Trophoblast cell (in vitro differentiated cells and primary cell): Measurements from ENCODE around the gene LRRC8D.

Experiments
- DNase-seq, 2 donors: peaks; one replicate each; pipeline ENCODE4 v3.0.0-alpha.2; 2016
- H2AFZ ChIP-seq: 2 replicates; pipeline ENCODE4 v1.6.1; 2013; ENCODE audit warnings: low read length, moderate library complexity, mild to moderate bottlenecking; ENCODE audit not compliant: insufficient read depth, poor library complexity
- H2AK5ac ChIP-seq: 2 replicates; pipeline ENCODE4 v1.6.1; 2013; ENCODE audit warnings: mild to moderate bottlenecking, low read length
- H2BK120ac ChIP-seq: 2 replicates; pipeline ENCODE4 v1.6.1; 2013; ENCODE audit warnings: low read length, mild to moderate bottlenecking, moderate library complexity; ENCODE audit not compliant: insufficient read depth, poor library complexity
- H2BK12ac ChIP-seq: 2 replicates; pipeline ENCODE4 v1.6.1; 2013; ENCODE audit warnings: mild to moderate bottlenecking, low read length, moderate library complexity
- H2BK5ac ChIP-seq: 2 replicates; pipeline ENCODE4 v1.6.1; 2013; ENCODE audit warnings: low read length, low read depth, moderate library complexity, mild to moderate bottlenecking; ENCODE audit not compliant: poor library complexity
- H3K14ac ChIP-seq: 2 replicates; pipeline ENCODE4 v1.6.1; 2013; ENCODE audit warnings: mild to moderate bottlenecking, low read length
- H3K18ac ChIP-seq: 2 replicates; pipeline ENCODE4 v1.6.1; 2013; ENCODE audit warnings: mild to moderate bottlenecking, low read length
- H3K23ac ChIP-seq: 2 replicates; pipeline ENCODE4 v1.6.1; 2013; ENCODE audit warnings: low read length
- H3K27ac ChIP-seq: 2 replicates; pipeline ENCODE4 v1.5.1; 2013; ENCODE audit warnings: low read depth, mild to moderate bottlenecking, inconsistent platforms, low read length, moderate library complexity
- H3K27me3 ChIP-seq: 2 replicates; pipeline ENCODE4 v1.6.1; 2013; ENCODE audit warnings: inconsistent platforms, mild to moderate bottlenecking, low read length, moderate library complexity; ENCODE audit not compliant: insufficient read depth
- H3K36me3 ChIP-seq, 2 experiments: 1 replicate in 1 of 2; 2 replicates in 1 of 2; pipeline ENCODE4 v1.6.1; 2013; ENCODE audit warnings: low read length in 2 of 2, mild to moderate bottlenecking in 2 of 2, moderate library complexity in 1 of 2; ENCODE audit not compliant: insufficient read depth in 2 of 2, control insufficient read depth in 1 of 2
- H3K4ac ChIP-seq: 2 replicates; pipeline ENCODE4 v1.6.1; 2013; ENCODE audit warnings: low read depth, mild to moderate bottlenecking, low read length, moderate library complexity
- H3K4me1 ChIP-seq, 2 experiments: 1 replicate in 1 of 2; 2 replicates in 1 of 2; pipeline ENCODE4 v1.6.1; 2013; ENCODE audit warnings: low read length in 2 of 2, mild to moderate bottlenecking in 2 of 2, moderate library complexity in 1 of 2; ENCODE audit not compliant: insufficient read depth in 2 of 2, control insufficient read depth in 1 of 2
- H3K4me2 ChIP-seq: 2 replicates; pipeline ENCODE4 v1.6.1; 2013; ENCODE audit warnings: inconsistent platforms, mild to moderate bottlenecking, low read length, moderate library complexity
- H3K4me3 ChIP-seq: 2 replicates; pipeline ENCODE4 v1.5.1; 2013; ENCODE audit warnings: mild to moderate bottlenecking, low read depth, low read length, inconsistent platforms
- H3K79me1 ChIP-seq: one replicate; pipeline ENCODE4 v1.6.1; 2013; ENCODE audit warnings: low read length
- H3K79me2 ChIP-seq: 2 replicates; pipeline ENCODE4 v1.6.1; 2013; ENCODE audit warnings: low read length, mild to moderate bottlenecking; ENCODE audit not compliant: control insufficient read depth, insufficient read depth, poor library complexity
- H3K9ac ChIP-seq: 2 replicates; pipeline ENCODE4 v1.6.1; 2013; ENCODE audit warnings: mild to moderate bottlenecking, low read length
- H3K9me3 ChIP-seq: 2 replicates; pipeline ENCODE4 v1.6.1; 2013; ENCODE audit warnings: low read depth, mild to moderate bottlenecking, control low read depth, inconsistent platforms, low read length; ENCODE audit not compliant: insufficient read depth
- H4K12ac ChIP-seq: 2 replicates; pipeline ENCODE4 v1.6.1; 2013; ENCODE audit warnings: low read depth, mild to moderate bottlenecking, low read length, moderate library complexity
- H4K8ac ChIP-seq: 2 replicates; pipeline ENCODE4 v1.6.1; 2013; ENCODE audit warnings: low read depth, mild to moderate bottlenecking, low read length, moderate library complexity
- H4K91ac ChIP-seq: one replicate; pipeline ENCODE4 v1.6.1; 2013; ENCODE audit warnings: low read depth, mild to moderate bottlenecking, low read length, moderate library complexity
- WGBS: extraction: QIAGEN DNeasy Blood & Tissue Kit; methylation state at CpG from one replicate; pipeline ENCODE4 v1.1.7; 2013; ENCODE audit warnings: missing lambda C conversion rate; ENCODE audit not compliant: insufficient read length, insufficient coverage; ENCODE audit errors: extremely low coverage; 5-methylcytosine and 5-hydroxymethylcytosine counted together

The LRRC8D gene

GRCh38 chr1:89935235-89935634, 114.4 kb downstream of the LRRC8D start:
- DNase-seq: no peak
- Histone ChIP-seq H3K27ac (no peak overlapping the region), H4K8ac (no peak overlapping the region), H3K9ac (no peak overlapping the region), H3K27me3 (no peaks in the 10 kb centered on the region), H3K36me3 (peaks cover 2 to 9% of the 10 kb centered on the region in 2 experiments), H3K23ac (no peak overlapping the region), H4K12ac (no peak overlapping the region), H2AK5ac (no peak overlapping the region), H3K4me3 (no peak overlapping the region), H3K14ac (no peak overlapping the region), H2AFZ (no peak overlapping the region), H3K4me1 (peaks cover 3 to 5% of the 10 kb centered on the region in 2 experiments), H3K4me2 (no peak overlapping the region), H2BK5ac (no peak overlapping the region), H4K91ac (no peak overlapping the region), H3K18ac (no peak overlapping the region), H3K4ac (no peak overlapping the region), H3K9me3 (no peaks in the 10 kb centered on the region), H3K79me1 (no peaks in the 10 kb centered on the region), H2BK120ac (no peak overlapping the region), H3K79me2 (no peaks in the 10 kb centered on the region), H2BK12ac (no peak overlapping the region)
- no CpG with 5 or more reads among the region's 4 CpGs for WGBS

GRCh38 chr1:89936694-89937093, 115.9 kb downstream of the LRRC8D start:
- Histone ChIP-seq H2BK5ac (no peak overlapping the region), H3K79me1 (no peaks in the 10 kb centered on the region), H3K27me3 (no peaks in the 10 kb centered on the region), H3K36me3 (peaks cover 2 to 9% of the 10 kb centered on the region in 2 experiments), H3K27ac (no peak overlapping the region), H3K14ac (no peak overlapping the region), H3K18ac (no peak overlapping the region), H3K4ac (no peak overlapping the region), H3K4me2 (no peak overlapping the region), H2AFZ (no peak overlapping the region), H3K4me1 (peaks cover 5% of the 10 kb centered on the region in 2 experiments), H4K91ac (no peak overlapping the region), H2AK5ac (no peak overlapping the region), H3K9ac (no peak overlapping the region), H3K79me2 (no peaks in the 10 kb centered on the region), H2BK12ac (no peak overlapping the region), H3K4me3 (no peak overlapping the region), H3K9me3 (no peaks in the 10 kb centered on the region), H4K12ac (no peak overlapping the region), H4K8ac (no peak overlapping the region), H3K23ac (no peak overlapping the region), H2BK120ac (no peak overlapping the region)
- no peak for DNase-seq
- no CpG with 5 or more reads among the region's 1 CpG for WGBS

GRCh38 chr1:89938171-89939055, 117.6 kb downstream of the LRRC8D start:
- no peak overlapping the region for H4K8ac ChIP-seq
- no peak overlapping the region for H2AFZ ChIP-seq
- no peak overlapping the region for H3K9ac ChIP-seq
- H3K18ac ChIP-seq: no peak overlapping the region
- no peak overlapping the region for H4K91ac ChIP-seq
- no peak overlapping the region for H3K4me3 ChIP-seq
- no peak overlapping the region for H4K12ac ChIP-seq
- H3K79me1 ChIP-seq: peaks cover 3% of the 10 kb centered on the region
- peaks cover 10 to 12% of the 10 kb centered on the region in 2 experiments for H3K4me1 ChIP-seq
- no peak overlapping the region for H3K4ac ChIP-seq
- no peak overlapping the region for H2BK5ac ChIP-seq
- H3K79me2 ChIP-seq: no peaks in the 10 kb centered on the region
- H3K23ac ChIP-seq: no peak overlapping the region
- no peak overlapping the region for H3K4me2 ChIP-seq
- DNase-seq: peak in 1 of 2 donors; percentile 33
- WGBS: no CpG with 5 or more reads among the region's 7 CpGs
- H2AK5ac ChIP-seq: no peak overlapping the region
- H2BK120ac ChIP-seq: no peak overlapping the region
- no peaks in the 10 kb centered on the region for H3K9me3 ChIP-seq
- no peak overlapping the region for H3K27ac ChIP-seq
- H2BK12ac ChIP-seq: no peak overlapping the region
- H3K14ac ChIP-seq: no peak overlapping the region
- H3K27me3 ChIP-seq: no peaks in the 10 kb centered on the region
- peaks cover 0 to 5% of the 10 kb centered on the region in 2 experiments for H3K36me3 ChIP-seq

GRCh38 chr1:89939059-89939570, 118.3 kb downstream of the LRRC8D start:
- no peak overlapping the region for H2BK5ac ChIP-seq
- H3K4me1 ChIP-seq: peaks cover 10 to 14% of the 10 kb centered on the region in 2 experiments
- no peak overlapping the region for H3K4ac ChIP-seq
- H3K79me2 ChIP-seq: no peaks in the 10 kb centered on the region
- no peak overlapping the region for H2AFZ ChIP-seq
- no peaks in the 10 kb centered on the region for H3K36me3 ChIP-seq
- H3K23ac ChIP-seq: no peak overlapping the region
- no peak overlapping the region for H2AK5ac ChIP-seq
- H3K79me1 ChIP-seq: peaks cover 3% of the 10 kb centered on the region
- no peak overlapping the region for H3K27ac ChIP-seq
- H4K12ac ChIP-seq: no peak overlapping the region
- H3K14ac ChIP-seq: no peak overlapping the region
- H3K9me3 ChIP-seq: no peaks in the 10 kb centered on the region
- WGBS: no CpG with 5 or more reads among the region's 7 CpGs
- no peak overlapping the region for H3K4me2 ChIP-seq
- no peak overlapping the region for H4K8ac ChIP-seq
- H3K4me3 ChIP-seq: no peak overlapping the region
- H3K9ac ChIP-seq: no peak overlapping the region
- H3K18ac ChIP-seq: no peak overlapping the region
- H2BK12ac ChIP-seq: no peak overlapping the region
- no peak overlapping the region for H4K91ac ChIP-seq
- H2BK120ac ChIP-seq: no peak overlapping the region
- no peak for DNase-seq
- H3K27me3 ChIP-seq: no peaks in the 10 kb centered on the region
